B cell (primary cell): ENCODE measurements around the gene RNF103. TPM values are rescaled to one million over a fixed set of nuclear protein-coding genes. Genes with fewer than 3 reads are reported as not detected.
A peak's percentile ranks its signal among the peaks of the same experiment; 100 is the strongest.

Experiments
- ATAC-seq: fragments of 200-7000 bp; cut with Tn5 transposase; one replicate; pipeline ENCODE4 v1.10.0; 2021; ENCODE audit warnings: low read depth, mild to moderate bottlenecking, moderate number of reproducible peaks, moderate library complexity
- CTCF ChIA-PET: fragments of 350-600 bp; sonication (Branson Sonifier 250); formaldehyde crosslinking; loops from one replicate; lab custom pipeline; 2021; ENCODE audit warnings: antibody characterized with exemption, inconsistent platforms; lab: Charles Lee
- POLR2A ChIA-PET: fragments of 350-600 bp; sonication (Branson Sonifier 250); formaldehyde crosslinking; loops from one replicate; lab custom pipeline; 2021; ENCODE audit warnings: antibody characterized with exemption; lab: Charles Lee
- DNase-seq: peaks from one replicate; pipeline ENCODE4 v3.0.0; 2013
- H2AFZ ChIP-seq: 2 replicates; pipeline ENCODE4 v1.6.1; 2012; ENCODE audit warnings: mild to moderate bottlenecking, low read depth, low read length; ENCODE audit not compliant: insufficient read depth, poor library complexity, severe bottlenecking
- H3K27ac ChIP-seq, 2 donors: 1 replicate in 1 of 2; 2 replicates in 1 of 2; pipeline ENCODE4 v1.5.1; 2012 to 2013; ENCODE audit warnings: low read length in 2 of 2, mild to moderate bottlenecking in 2 of 2, moderate library complexity in 1 of 2
- H3K27me3 ChIP-seq, 4 experiments: fragments of 200-600 bp in 1 of 4; sonication (generic) in 1 of 4; replicated peaks in 1 of 4; 1 replicate in 2 of 4; 2 replicates in 2 of 4; pipeline versions ENCODE4 v1.6.1 to v1.7.0; 2013 to 2016; ENCODE audit warnings: low read length in 3 of 4, mild to moderate bottlenecking in 2 of 4, mixed read lengths in 1 of 4, moderate library complexity in 1 of 4; ENCODE audit not compliant: insufficient read depth in 4 of 4, control insufficient read depth in 3 of 4; ENCODE audit errors: control extremely low read depth in 1 of 4
- H3K36me3 ChIP-seq, 2 experiments: replicated peaks in 1 of 2; 1 replicate in 1 of 2; 2 replicates in 1 of 2; pipeline versions ENCODE4 v1.6.1 to v1.7.1; 2013; ENCODE audit warnings: low read length in 1 of 2; ENCODE audit not compliant: insufficient read depth in 2 of 2, control insufficient read depth in 1 of 2; ENCODE audit errors: control extremely low read depth in 1 of 2, extremely low read depth in 1 of 2
- H3K4me1 ChIP-seq, 2 donors: fragments of 200-600 bp in 1 of 2; sonication (generic) in 1 of 2; 1 replicate in 1 of 2; 2 replicates in 1 of 2; pipeline versions ENCODE4 v1.5.1 to v1.6.1; 2013 to 2017; ENCODE audit warnings: low read length in 2 of 2; ENCODE audit not compliant: control insufficient read depth in 2 of 2, insufficient read depth in 2 of 2
- H3K4me2 ChIP-seq: replicated peaks from 2 replicates; pipeline ENCODE3; 2012; ENCODE audit warnings: mild to moderate bottlenecking, low read depth, low read length; ENCODE audit not compliant: poor library complexity, severe bottlenecking
- H3K4me3 ChIP-seq, 5 experiments: fragments of 200-600 bp in 1 of 5; sonication (generic) in 1 of 5; 1 replicate in 3 of 5; 2 replicates in 2 of 5; pipeline versions ENCODE4 v1.5.1 to v1.7.0; 2011 to 2016; ENCODE audit warnings: low read length in 4 of 5, mild to moderate bottlenecking in 4 of 5, low read depth in 2 of 5, control low read depth in 1 of 5, moderate library complexity in 1 of 5; ENCODE audit not compliant: insufficient read depth in 1 of 5; ENCODE audit errors: control extremely low read depth in 1 of 5, extremely low read depth in 1 of 5
- H3K79me2 ChIP-seq: fragments of 200-600 bp; sonication (generic); one replicate; pipeline ENCODE4 v1.6.0; 2016; ENCODE audit warnings: low read length; ENCODE audit not compliant: control insufficient read depth, insufficient read depth
- H3K9ac ChIP-seq: fragments of 200-600 bp; sonication (generic); 2 replicates; pipeline ENCODE4 v1.6.1; 2017; ENCODE audit warnings: mild to moderate bottlenecking, low read length, moderate library complexity
- H3K9me3 ChIP-seq, 3 donors: one replicate each; pipeline versions ENCODE4 v1.6.1 to v1.7.1; 2013; ENCODE audit warnings: low read length in 2 of 3; ENCODE audit not compliant: control insufficient read depth in 2 of 3, insufficient read depth in 1 of 3; ENCODE audit errors: control extremely low read depth in 1 of 3
- H4K20me1 ChIP-seq: 2 replicates; pipeline ENCODE4 v1.6.0; 2012; ENCODE audit warnings: mild to moderate bottlenecking, low read length; ENCODE audit not compliant: insufficient read depth, control insufficient read depth, poor library complexity, severe bottlenecking
- H3K27ac Mint-ChIP-seq: one replicate; pipeline ENCODE4 v1.8.0; 2021; ENCODE audit warnings: mixed read lengths
- H3K27me3 Mint-ChIP-seq: one replicate; pipeline ENCODE4 v1.8.0; 2021; ENCODE audit warnings: mixed read lengths
- H3K4me1 Mint-ChIP-seq: one replicate; pipeline ENCODE4 v1.8.0; 2021; ENCODE audit warnings: mixed read lengths
- H3K4me3 Mint-ChIP-seq: one replicate; pipeline ENCODE4 v1.8.0; 2021; ENCODE audit warnings: mixed read lengths
- H3K9me3 Mint-ChIP-seq: one replicate; pipeline ENCODE4 v1.8.0; 2022; ENCODE audit warnings: mixed read lengths; ENCODE audit not compliant: insufficient read depth
- EZH2 ChIP-seq: IDR thresholded peaks from 2 replicates; pipeline ENCODE4 v1.6.1; 2012; ENCODE audit warnings: borderline replicate concordance, low read depth, mild to moderate bottlenecking, moderate library complexity, low read length; ENCODE audit not compliant: insufficient read depth, poor library complexity, severe bottlenecking
- WGBS: methylation state at CpG from one replicate; pipeline ENCODE4 v1.1.5; 2013; ENCODE audit warnings: missing lambda C conversion rate; ENCODE audit not compliant: insufficient coverage; 5-methylcytosine and 5-hydroxymethylcytosine counted together
- intact Hi-C: fragments of 100-400 bp; cut with micrococcal nuclease; formaldehyde crosslinking; loops from one replicate; pipeline ENCODE4 v1.10.0; 2022
- polyA plus RNA-seq: library from polyadenylated mRNA; depleted of rRNA; stranded (reverse); fragments of >200 nt; gene quantifications from 2 replicates; pipeline ENCODE4 v1.2.3, GENCODE V29; 2012
- total RNA-seq, 2 donors: library from RNA; stranded (reverse); fragments of 120-200 nt in 1 of 2; gene quantifications; 1 replicate in 1 of 2; 2 replicates in 1 of 2; pipeline versions ENCODE4 v1.2.3 to v1.2.4, GENCODE V29; 2013 to 2022
- TF ChIP-seq, protein P1 (sequence below): fragments of 200-600 bp; IDR thresholded peaks from one replicate; pipeline ENCODE4 v1.8.0; 2022; ENCODE audit warnings: antibody characterized with exemption, mild to moderate bottlenecking

The RNF103 gene
- total and polyA plus RNA-seq, 2 donors (not counting 1 experiment from before 2014, with no cell fraction given): 23.7 to 37.2 TPM

DNA sequence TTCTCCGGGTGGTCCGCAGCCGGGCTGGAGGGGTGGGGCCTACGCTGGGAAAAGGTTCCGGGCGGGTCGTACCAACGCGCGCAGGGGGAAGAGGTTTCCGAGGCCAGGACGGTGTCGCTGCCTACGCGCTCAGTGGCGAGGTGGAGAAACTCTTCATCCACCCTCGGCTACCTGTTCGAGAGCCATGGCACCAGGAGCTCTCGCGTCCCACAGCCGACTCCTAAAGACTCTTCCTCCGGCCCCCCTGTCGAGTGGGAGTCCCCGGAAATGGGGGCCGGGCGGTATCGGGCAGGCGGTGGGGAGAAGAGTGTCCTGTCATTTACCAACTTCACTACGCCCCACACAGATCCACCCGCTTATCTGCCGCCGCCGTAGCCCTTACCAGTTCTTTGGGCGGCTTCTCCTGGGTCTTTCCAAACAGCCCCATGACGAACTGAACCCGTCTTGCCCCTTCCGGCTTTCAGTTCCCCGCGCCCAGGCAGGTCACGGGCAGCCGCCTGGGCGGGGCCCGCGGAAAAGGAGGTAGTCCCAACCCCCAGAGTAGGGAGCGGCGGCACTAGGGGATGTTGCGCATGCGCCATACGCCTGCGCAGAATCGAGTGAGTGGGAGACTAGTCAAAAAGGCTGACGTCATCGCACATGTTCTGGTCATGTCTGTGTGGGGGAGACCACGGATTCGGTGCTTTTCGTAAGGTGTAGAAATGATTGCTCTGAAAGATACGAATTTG, 60.6 kb downstream of the RNF103 start, which contains the start of gene CHMP3:
TSS of gene CHMP3 (minus strand) at position 522 of the 728 bp plus-strand sequence. CDS start at position 427, 95 bp downstream.
- H3K9me3 Mint-ChIP-seq: no peaks in the 10 kb centered on the region
- ChIA-PET CTCF (interaction anchor here (1.0 to 1.3 kb wide), 2 partner anchors 54 to 122 kb away, joined by 3 to 4 read pairs; partner anchors contain the start of gene KDM3A), POLR2A (interaction anchor here (1.1 to 1.5 kb wide), 2 partner anchors 60 to 122 kb away, joined by 11 read pairs; partner anchors contain the start of gene KDM3A)
- peak within 1 kb of the TSS; percentile 93 for H3K4me3 Mint-ChIP-seq
- TF ChIP-seq, protein P1, sequence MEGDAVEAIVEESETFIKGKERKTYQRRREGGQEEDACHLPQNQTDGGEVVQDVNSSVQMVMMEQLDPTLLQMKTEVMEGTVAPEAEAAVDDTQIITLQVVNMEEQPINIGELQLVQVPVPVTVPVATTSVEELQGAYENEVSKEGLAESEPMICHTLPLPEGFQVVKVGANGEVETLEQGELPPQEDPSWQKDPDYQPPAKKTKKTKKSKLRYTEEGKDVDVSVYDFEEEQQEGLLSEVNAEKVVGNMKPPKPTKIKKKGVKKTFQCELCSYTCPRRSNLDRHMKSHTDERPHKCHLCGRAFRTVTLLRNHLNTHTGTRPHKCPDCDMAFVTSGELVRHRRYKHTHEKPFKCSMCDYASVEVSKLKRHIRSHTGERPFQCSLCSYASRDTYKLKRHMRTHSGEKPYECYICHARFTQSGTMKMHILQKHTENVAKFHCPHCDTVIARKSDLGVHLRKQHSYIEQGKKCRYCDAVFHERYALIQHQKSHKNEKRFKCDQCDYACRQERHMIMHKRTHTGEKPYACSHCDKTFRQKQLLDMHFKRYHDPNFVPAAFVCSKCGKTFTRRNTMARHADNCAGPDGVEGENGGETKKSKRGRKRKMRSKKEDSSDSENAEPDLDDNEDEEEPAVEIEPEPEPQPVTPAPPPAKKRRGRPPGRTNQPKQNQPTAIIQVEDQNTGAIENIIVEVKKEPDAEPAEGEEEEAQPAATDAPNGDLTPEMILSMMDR: no peak
- TF ChIP-seq EZH2: no peak
- peak; percentile 86 for ATAC-seq
- peaks cover 20 to 26% of the 10 kb centered on the region in 2 donors for H3K4me1 ChIP-seq
- intact Hi-C loops: loop anchor here (1.0 to 10.0 kb wide), 5 partner anchors 60 to 1499 kb away; partner anchors contain the start of genes IMMT, MRPL35, RNF103 and RNU2-63P
- peaks cover 3% of the 10 kb centered on the region for H3K27me3 Mint-ChIP-seq
- H3K79me2 ChIP-seq: peaks cover 59% of the 10 kb centered on the region
- peaks cover 41% of the 10 kb centered on the region for H3K4me1 Mint-ChIP-seq
- H3K9me3 ChIP-seq: no peaks in the 10 kb centered on the region
- no peaks in the 10 kb centered on the region for H3K27me3 ChIP-seq
- H3K27ac ChIP-seq: peak within 1 kb of the TSS; percentile 99 to 100
- peak within 1 kb of the TSS; percentile 86 for H3K4me2 ChIP-seq
- H3K9ac ChIP-seq: peak within 1 kb of the TSS; percentile 100
- H3K4me3 ChIP-seq: peak within 1 kb of the TSS; percentile 87 to 100 (median 95)
- H4K20me1 ChIP-seq: peaks cover 12% of the 10 kb centered on the region
- DNase-seq: peak; percentile 99
- whole genome bisulfite sequencing: under 1% methylated on average over 47 of the region's 57 CpGs
- peak within 1 kb of the TSS; percentile 98 for H3K27ac Mint-ChIP-seq
- H2AFZ ChIP-seq: peak within 1 kb of the TSS; percentile 93
- H3K36me3 ChIP-seq: peaks cover 0 to 3% of the 10 kb centered on the region in 2 experiments
